ENCODE data around the gene SCRT2.

Gene SCRT2

DNA sequence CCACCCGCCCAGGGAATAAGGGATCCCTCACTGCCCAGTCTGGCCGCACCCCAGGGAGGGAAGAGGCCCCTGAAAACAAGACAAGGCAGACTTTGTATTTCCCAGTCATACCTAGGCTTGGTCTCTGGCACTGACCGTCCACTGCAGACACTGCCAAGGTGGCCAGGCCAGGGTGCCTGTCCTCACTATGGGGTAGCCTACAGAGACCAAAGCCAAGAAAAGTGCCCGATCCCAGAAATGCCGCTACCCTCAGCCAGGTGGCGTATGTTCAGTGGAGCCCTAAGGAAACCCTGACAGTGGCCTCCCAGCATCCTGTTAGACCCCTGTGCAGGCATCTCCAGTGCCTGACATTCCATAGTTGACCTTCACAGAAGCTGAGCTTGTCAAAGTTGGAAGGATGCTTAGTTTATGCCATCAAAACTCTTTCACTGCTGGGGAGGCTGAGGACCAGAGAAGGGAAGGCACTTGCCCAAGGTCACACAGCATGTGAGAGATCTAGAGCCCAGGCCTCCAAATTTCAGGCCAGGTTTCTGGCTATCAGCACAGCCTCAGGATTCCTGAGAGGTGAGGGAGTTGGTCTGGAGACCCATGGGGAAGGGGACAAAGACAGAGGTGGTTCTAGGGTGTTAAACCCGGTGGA is 2.5 kb downstream of the SCRT2 start:
- Histone ChIP-seq H3F3A (ENCODE audit: insufficient read depth, low read length) (no peaks in the 10 kb centered on the region), H3K36me3 (ENCODE audit: insufficient read depth, low read length) (no peaks in the 10 kb centered on the region), H3K79me2 (ENCODE audit: insufficient read depth, low read length) (no peaks in the 10 kb centered on the region), H2AFZ (ENCODE audit: low read length) (no peak overlapping the region), H3K4me2 (ENCODE audit: low read length) (no peak overlapping the region), H3K9me2 (ENCODE audit: low read depth, low read length) (no peaks in the 10 kb centered on the region), H3K27ac (ENCODE audit: low read depth, low read length, poor library complexity, severe bottlenecking) (no peak overlapping the region), H3K9me3 (ENCODE audit: low read length) (no peaks in the 10 kb centered on the region), H3K27me3 (ENCODE audit: insufficient read depth, low read length) (no peaks in the 10 kb centered on the region), H3K4me3 (ENCODE audit: low read depth, low read length, poor library complexity, severe bottlenecking) (no peak overlapping the region), H3K9ac (ENCODE audit: low read length) (no peak overlapping the region), H4K20me1 (ENCODE audit: insufficient read depth, low read length) (no peaks in the 10 kb centered on the region), H3K4me1 (ENCODE audit: insufficient read depth, low read length, severe bottlenecking) (no peaks in the 10 kb centered on the region)
- TF ChIP-seq, protein P1, sequence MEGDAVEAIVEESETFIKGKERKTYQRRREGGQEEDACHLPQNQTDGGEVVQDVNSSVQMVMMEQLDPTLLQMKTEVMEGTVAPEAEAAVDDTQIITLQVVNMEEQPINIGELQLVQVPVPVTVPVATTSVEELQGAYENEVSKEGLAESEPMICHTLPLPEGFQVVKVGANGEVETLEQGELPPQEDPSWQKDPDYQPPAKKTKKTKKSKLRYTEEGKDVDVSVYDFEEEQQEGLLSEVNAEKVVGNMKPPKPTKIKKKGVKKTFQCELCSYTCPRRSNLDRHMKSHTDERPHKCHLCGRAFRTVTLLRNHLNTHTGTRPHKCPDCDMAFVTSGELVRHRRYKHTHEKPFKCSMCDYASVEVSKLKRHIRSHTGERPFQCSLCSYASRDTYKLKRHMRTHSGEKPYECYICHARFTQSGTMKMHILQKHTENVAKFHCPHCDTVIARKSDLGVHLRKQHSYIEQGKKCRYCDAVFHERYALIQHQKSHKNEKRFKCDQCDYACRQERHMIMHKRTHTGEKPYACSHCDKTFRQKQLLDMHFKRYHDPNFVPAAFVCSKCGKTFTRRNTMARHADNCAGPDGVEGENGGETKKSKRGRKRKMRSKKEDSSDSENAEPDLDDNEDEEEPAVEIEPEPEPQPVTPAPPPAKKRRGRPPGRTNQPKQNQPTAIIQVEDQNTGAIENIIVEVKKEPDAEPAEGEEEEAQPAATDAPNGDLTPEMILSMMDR (IDR thresholded peaks at IDR 0.05; ENCODE audit: low read length) = peak; percentile 50; the same call in 1 of the 2 replicates
- TF ChIP-seq EZH2 (IDR thresholded peaks at IDR 0.05; ENCODE audit: borderline replicate concordance, low read length) = no peak

DNA sequence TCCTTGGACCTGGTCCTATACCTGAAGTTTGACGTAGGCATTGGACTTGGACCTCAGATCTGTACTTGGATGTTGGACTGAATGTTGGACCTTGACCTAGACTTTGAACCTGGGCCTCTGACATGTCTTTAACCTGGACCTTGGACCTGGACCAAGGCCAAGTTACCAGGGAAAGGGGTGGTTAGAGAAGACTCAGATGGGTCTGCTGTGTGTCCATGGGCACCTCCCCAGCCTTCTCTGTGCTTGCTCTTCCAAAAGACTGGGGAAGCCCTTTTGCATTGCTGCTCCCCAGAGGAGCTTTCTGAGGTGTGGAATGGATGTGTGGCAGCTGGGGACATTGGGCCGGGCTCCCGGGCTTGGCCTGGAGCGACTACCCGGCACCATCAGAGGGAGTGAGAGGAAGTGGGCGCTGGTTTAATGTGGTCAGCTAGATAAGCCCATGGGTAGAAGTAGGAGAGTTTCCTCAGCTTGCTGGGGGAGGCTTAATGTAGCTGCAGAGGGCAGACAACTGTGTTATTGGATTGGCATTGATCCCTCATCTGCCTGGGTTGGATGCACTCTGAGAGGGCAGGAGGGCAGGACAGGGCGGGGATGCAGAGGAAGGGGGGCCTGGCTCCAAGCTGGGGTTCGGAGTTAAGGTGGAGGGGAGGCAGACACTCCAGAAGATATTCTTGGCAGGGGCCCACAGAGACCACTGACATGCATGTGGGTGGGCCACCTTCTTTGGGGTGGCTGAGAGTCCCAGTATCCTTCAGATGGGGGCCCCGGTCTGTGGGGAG is 4.2 kb downstream of the SCRT2 start:
- TF ChIP-seq, protein P1 (IDR thresholded peaks at IDR 0.05; ENCODE audit: low read length) = no peak
- TF ChIP-seq EZH2 (IDR thresholded peaks at IDR 0.05; ENCODE audit: borderline replicate concordance, low read length) = no peak
- Histone ChIP-seq H3K4me2 (ENCODE audit: low read length) (no peak overlapping the region), H2AFZ (ENCODE audit: low read length) (no peak overlapping the region), H3K4me3 (ENCODE audit: low read depth, low read length, poor library complexity, severe bottlenecking) (no peak overlapping the region), H3F3A (ENCODE audit: insufficient read depth, low read length) (no peaks in the 10 kb centered on the region), H3K27me3 (ENCODE audit: insufficient read depth, low read length) (no peaks in the 10 kb centered on the region), H3K9ac (ENCODE audit: low read length) (no peak overlapping the region), H3K27ac (ENCODE audit: low read depth, low read length, poor library complexity, severe bottlenecking) (no peak overlapping the region), H4K20me1 (ENCODE audit: insufficient read depth, low read length) (no peaks in the 10 kb centered on the region), H3K79me2 (ENCODE audit: insufficient read depth, low read length) (no peaks in the 10 kb centered on the region), H3K36me3 (ENCODE audit: insufficient read depth, low read length) (no peaks in the 10 kb centered on the region), H3K4me1 (ENCODE audit: insufficient read depth, low read length, severe bottlenecking) (no peaks in the 10 kb centered on the region), H3K9me2 (ENCODE audit: low read depth, low read length) (no peaks in the 10 kb centered on the region), H3K9me3 (ENCODE audit: low read length) (no peaks in the 10 kb centered on the region)

DNA sequence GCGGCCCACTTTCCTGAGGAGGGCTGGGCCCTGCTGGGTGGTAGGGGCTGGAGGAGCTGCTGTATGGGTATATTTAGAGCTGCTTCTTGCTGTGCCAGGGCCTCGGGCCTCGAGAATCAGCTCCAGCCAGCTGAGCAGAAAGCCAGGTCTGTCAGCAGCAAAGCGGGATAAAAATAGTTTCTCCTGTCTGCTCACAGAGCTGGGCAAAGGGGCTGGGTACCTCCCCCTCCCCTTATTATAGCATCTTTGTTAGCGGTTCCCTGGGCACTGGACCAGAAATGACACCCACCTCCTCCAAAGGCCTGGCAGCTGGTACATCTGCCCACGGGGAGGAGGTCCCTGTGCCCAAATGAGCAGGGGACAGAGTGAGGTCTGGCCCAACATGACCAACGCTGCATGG is 6.0 kb downstream of the SCRT2 start:
- Histone ChIP-seq H3F3A (ENCODE audit: insufficient read depth, low read length) (no peaks in the 10 kb centered on the region), H3K9me2 (ENCODE audit: low read depth, low read length) (no peaks in the 10 kb centered on the region), H3K27ac (ENCODE audit: low read depth, low read length, poor library complexity, severe bottlenecking) (no peak overlapping the region), H3K9ac (ENCODE audit: low read length) (no peak overlapping the region), H3K36me3 (ENCODE audit: insufficient read depth, low read length) (no peaks in the 10 kb centered on the region), H3K27me3 (ENCODE audit: insufficient read depth, low read length) (no peaks in the 10 kb centered on the region), H4K20me1 (ENCODE audit: insufficient read depth, low read length) (no peaks in the 10 kb centered on the region), H3K79me2 (ENCODE audit: insufficient read depth, low read length) (no peaks in the 10 kb centered on the region), H3K4me3 (ENCODE audit: low read depth, low read length, poor library complexity, severe bottlenecking) (no peak overlapping the region), H3K4me1 (ENCODE audit: insufficient read depth, low read length, severe bottlenecking) (no peaks in the 10 kb centered on the region), H3K9me3 (ENCODE audit: low read length) (no peaks in the 10 kb centered on the region), H2AFZ (ENCODE audit: low read length) (no peak overlapping the region), H3K4me2 (ENCODE audit: low read length) (no peak overlapping the region)
- TF ChIP-seq, protein P1 (IDR thresholded peaks at IDR 0.05; ENCODE audit: low read length) = no peak
- no peak for TF ChIP-seq EZH2 (IDR thresholded peaks at IDR 0.05; ENCODE audit: borderline replicate concordance, low read length)

All from OCI-LY1 (cell line).